AG08396 (cell line): ENCODE results near the gene VBP1.
"Not testable (repeated sequence)": the region's sequence is repeated elsewhere in the genome, so short reads cannot be mapped to it uniquely, and the experiment has no call there.

Experiments used
- DNase-seq: peaks from one replicate; pipeline ENCODE4 v3.0.0; 2012; ENCODE audit warnings: low spot score, mixed read lengths

The VBP1 gene, protein sequence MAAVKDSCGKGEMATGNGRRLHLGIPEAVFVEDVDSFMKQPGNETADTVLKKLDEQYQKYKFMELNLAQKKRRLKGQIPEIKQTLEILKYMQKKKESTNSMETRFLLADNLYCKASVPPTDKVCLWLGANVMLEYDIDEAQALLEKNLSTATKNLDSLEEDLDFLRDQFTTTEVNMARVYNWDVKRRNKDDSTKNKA

GRCh38 chrX:155216179-155216939 lies at the start of gene VBP1:
VBP1 (plus strand) TSS chrX:155216460; CDS start chrX:155216483, 23 bp downstream.
- DNase-seq, result peak; percentile 91

DNA sequence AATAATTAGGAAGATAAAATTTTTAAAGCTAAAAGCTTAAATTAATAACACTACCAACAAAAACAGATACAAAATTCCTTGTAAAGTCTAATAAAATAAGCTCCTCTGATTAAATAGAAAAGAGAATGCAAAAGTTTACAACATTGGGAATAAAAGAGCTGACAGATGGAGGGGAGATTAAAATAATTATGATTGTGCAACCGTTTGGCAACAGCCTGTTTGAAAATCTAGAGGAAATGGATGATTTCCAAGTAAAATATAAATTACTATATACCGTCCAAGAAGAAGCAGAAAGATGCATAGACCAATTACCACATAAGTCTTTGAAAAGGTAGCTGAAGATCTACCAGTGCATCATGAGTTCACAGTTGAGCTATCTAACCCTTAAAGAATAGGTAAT lies 46.4 kb upstream of the VBP1 start:
- DNase-seq, result no peak

DNA sequence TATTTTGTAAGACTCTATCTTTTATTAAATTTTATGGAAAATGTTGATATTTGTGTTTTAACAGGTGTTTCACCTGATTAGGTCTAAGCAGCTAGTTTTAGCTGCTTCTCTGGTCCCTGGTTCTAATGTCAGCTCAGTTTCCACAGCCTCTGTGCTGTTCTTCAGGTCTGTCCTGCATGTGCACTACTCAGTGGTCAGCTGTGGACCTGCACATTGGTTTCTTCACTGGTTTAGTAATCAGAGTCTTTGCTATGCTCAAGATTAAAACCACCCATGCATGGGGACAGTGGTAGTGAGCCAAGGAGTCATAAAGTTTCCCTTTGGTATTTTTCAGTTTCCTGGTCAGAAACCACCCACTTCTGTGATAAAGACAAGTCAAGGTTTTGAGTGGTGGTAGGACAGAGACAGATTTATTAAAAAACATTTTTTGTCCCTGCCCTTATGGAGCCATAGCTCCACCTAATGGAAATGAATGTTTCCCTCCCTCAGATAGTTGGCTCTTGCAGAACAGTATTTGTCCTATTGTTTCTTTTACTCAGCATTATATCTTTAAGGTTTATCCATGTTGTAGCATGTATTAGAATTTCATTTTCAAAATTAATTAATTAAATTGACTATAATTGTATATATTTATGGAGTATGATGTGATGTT lies 36.8 kb upstream of the VBP1 start:
- DNase-seq, result no peak

- DNase-seq, result no peak
These were observed 27.5 kb upstream of the VBP1 start for GRCh38 chrX:155188786-155189185.

- no peak for DNase-seq
These were observed 5.1 kb upstream of the VBP1 start for GRCh38 chrX:155211208-155211607.

DNA sequence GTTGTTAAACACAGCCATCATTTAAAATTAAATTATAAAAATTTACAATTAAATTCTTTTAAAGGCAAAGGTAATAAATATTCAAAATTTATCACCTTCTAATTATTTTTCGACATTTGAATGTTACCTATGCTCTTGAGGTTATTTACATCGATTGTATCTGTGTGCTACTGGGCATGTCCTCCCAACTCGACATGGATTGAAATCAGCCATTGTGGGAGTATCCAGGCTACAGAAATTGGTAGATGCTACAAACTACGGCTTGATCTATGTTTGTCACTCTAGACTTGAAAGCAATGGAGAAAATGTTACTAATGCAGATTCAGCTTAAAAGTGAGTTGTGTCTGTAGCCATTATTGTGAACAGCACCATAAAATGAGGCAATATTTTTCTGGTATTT lies 2.5 kb upstream of the VBP1 start:
- no peak for DNase-seq

DNA sequence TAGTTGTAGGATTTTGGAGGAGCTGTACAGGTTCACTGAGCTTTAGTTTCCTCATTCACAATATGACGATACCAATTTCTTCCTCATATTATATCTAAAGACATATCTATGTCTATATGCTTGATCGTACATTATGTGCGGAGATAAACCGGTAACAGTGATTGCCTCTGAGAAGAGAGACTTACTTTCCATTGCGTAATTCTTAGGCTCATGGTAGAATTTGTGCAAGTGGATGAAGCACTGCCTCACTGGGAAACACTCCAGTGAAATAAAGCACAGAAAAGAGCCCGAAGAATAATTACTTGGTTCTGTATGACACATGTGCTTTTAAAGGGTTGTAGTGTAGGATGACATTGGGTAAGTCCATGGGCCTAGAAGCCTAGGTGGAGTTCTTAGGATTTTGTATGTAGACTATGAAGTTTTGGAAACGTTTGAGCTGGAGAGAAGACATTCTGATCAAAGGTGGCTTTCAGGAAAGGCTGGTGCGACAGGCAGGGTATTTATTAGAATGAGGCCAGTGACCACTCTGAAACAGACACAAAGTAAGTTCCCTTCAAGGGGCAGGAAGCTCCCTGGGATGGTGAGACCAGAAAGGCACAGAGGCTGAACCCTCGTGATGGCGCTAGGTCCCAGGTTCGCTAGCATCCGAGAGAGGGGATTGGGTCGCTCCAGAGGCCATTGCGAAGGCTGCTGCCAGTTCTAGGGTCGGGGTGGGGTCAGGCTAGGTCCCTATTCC lies 649 bp upstream of the VBP1 start:
- no peak for DNase-seq

DNA sequence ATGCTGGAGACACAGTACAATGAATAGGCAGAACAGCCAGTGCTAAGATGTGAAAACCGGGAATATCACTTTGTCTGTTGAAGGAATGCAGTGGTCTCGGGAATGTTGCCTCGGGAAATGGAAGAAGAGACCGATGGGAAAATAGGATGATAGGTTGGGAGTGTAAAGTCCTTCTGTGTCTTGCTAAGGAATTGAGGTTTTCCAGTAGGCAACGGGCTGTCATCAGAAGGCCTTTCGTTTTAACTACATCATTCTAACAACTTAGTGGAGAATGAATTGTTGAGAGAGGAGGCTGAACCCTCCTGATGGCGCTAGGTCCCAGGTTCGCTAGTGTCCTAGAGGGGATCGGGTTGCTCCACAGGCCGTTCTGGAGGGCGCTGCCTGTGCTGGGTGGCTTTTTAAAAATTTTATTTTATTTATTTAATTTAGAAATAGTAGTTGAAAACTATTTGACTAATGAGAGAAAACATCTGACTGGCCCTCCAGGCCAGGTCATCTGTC lies 730 bp downstream of the VBP1 start:
- DNase-seq, result peak; percentile 23

DNA sequence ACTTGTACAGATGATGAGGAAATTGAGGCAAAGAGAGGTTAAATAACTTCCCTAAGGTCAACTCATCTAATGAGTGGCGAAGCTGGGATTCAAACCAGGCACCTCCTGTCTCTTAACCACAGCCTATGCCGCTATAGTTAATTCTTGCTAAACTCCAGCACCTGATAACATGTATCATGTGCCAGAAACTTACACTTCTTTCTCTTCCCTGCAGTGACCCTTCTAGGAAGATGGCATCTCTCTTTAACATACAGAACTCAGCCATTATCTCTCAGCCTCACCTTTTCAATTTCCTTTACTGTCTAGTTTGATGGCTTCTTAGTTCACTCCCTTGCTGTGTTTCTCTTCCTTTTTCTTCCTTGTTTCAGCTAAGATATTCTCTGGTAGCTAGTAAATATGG lies 2.5 kb downstream of the VBP1 start:
- no peak for DNase-seq

GRCh38 chrX:155221351-155221750 lies 5.1 kb downstream of the VBP1 start:
- no peak for DNase-seq

- DNase-seq, result not testable (repeated sequence)
These were observed 7.5 kb downstream of the VBP1 start for GRCh38 chrX:155223746-155224145.

GRCh38 chrX:155225774-155226173 lies 9.5 kb downstream of the VBP1 start:
- no peak for DNase-seq

DNA sequence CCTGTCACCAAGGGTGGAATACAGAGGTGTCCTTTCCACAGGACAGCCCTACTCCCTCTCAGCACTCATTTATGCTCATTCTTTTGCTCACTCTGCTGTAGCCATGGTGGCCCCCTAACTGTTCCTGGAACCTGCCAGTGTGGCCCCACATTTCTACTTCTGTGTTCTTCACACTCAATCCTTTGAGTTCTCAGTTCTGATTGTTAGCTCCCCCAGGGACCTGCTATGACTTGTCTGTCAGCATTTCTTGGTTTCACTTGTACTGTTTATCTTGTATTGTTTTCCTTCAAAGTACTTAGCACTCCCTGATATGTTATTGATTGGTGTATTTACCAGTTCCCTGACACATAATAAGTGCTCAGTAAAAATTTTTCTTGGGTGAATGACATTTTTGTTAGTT lies 14.9 kb downstream of the VBP1 start:
- DNase-seq, result no peak

DNA sequence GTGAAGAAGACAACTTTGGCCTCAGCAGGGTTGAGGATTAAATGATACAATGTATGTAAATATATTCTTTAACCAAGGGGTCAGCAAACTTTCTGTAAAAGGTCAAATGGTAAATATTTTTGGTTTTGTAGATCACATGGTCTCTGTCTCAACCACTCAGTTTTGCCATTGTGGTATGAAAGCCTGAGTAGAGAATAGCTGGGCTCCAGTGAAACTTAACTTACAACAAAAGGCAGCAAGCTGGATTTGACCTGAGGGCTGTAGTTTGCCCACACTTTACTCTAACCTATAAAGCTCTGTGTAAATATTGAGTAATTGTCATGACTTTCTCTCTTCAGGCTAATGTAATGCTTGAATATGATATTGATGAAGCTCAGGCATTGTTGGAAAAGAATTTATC lies 19.6 kb downstream of the VBP1 start:
- DNase-seq, result no peak

- no peak for DNase-seq
These were observed 21.5 kb downstream of the VBP1 start for GRCh38 chrX:155237719-155238118.

DNA sequence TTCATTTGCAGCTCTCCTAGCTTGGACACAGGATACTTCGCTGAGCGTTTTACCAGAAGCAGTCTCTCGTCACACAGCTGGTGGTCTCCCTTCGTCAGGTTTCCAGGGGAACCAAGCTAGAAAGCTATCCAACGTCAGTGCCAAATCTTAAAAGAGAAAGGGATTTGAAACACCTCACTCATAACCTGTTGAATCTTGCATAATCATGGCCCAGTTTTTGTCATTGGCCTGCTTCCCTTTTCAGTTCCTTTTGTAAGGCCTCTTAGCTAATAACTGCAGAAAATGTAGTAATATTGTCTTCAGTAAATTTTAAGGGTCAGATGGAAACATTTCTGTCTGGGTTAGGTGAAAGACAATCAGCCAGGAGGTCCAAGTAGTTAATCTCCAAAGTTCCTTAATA lies 26.0 kb downstream of the VBP1 start:
- no peak for DNase-seq

DNA sequence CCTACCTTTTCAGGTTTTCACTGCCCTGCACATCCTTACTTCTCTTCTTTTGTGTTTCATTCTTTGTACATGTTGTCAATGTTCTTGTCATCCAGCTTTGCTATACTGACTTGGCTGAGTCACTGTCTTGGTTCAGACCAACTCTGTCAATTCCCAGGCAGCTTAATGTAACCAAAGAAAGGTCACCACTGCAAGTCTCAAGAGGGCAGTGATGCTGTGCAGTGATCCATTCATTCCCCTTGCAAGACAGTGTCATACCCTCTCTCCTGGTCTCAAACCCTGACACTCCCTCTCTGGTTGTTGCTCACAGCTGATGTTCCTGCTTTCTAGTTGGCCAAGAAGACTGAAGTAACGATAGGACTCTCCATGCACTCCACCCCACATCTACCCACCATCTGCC lies 30.5 kb downstream of the VBP1 start:
- DNase-seq, result no peak

DNA sequence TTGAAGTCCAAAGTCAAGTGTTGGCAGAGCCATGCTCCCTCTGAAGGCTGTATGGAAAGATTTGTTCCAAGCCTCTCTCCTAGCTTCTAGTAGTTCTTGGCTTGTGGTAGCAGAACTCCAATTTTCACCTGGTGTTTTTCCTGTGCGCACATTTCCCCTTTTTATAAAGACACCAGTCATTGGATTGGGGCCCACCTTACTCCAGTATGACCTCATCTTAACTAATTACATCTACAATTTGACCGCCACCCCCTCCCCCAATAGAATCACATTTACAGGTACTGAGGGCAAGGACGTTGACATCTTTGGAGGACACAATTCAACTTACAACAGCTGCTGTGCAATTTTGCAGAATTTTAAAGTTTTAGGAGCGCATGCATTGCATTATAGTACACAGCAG lies 31.2 kb downstream of the VBP1 start:
- DNase-seq, result no peak

- no peak for DNase-seq
These were observed 35.1 kb downstream of the VBP1 start for GRCh38 chrX:155251391-155251790.

DNA sequence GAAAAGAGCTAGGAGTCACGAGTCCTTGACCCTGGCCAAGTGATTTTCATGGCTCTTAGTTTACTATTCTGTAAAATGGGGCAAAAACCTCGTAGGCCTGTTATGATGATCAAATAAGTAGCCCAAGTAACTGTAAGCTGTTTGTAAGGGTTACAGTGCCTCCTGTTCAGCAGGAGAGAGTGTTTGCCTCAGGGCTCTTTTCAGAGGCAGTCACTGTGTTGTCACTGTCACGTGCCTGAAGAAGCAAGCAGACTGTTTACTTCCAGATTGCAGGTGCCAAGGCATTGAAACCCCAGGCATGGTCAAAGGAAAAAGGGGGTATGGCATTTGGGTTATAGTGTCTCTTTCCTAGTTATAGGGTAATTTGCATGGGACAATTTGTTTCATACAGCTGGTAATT lies 43.5 kb downstream of the VBP1 start:
- no peak for DNase-seq

GRCh38 chrX:155262970-155263754 lies 46.9 kb downstream of the VBP1 start:
- DNase-seq, result no peak
